Activated CD8-positive, alpha-beta memory T cell treated with anti-CD3 and anti-CD28 coated beads for 48 hours (primary cell): Measurements from ENCODE around the gene UBP1.
A peak's percentile ranks its signal among the peaks of the same experiment; 100 is the strongest.
"Not testable (repeated sequence)": the region's sequence is repeated elsewhere in the genome, so short reads cannot be mapped to it uniquely, and the experiment has no call there.

ENCODE experiments used
- DNase-seq, 3 experiments: peaks; one replicate each; pipeline ENCODE4 v3.0.0-alpha.2; 2020; ENCODE audit warnings: low read depth in 2 of 3, low spot score in 2 of 3

The UBP1 gene

DNA sequence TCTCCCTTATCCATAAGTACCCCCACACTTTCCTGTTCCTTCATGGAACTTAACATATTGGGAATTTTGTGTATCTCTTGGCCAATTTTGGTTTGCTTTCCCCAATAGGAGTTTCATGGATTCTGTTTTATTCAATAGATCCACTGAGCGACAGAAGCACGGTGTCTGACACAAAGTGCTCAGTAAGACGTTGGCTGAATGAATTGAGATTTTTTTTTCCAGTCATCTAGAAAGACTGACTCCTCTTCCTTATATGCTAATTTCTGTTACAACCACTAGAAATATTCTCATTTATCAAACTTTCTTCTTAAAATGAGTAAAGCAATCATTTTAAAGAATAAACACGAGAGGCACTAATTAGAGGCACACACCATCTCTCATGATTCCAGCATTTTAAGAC is 48.1 kb downstream of the UBP1 start:
- no peak for DNase-seq

- no peak for DNase-seq
Measured at GRCh38 chr3:33391255-33391995, 48.8 kb downstream of the UBP1 start.

DNA sequence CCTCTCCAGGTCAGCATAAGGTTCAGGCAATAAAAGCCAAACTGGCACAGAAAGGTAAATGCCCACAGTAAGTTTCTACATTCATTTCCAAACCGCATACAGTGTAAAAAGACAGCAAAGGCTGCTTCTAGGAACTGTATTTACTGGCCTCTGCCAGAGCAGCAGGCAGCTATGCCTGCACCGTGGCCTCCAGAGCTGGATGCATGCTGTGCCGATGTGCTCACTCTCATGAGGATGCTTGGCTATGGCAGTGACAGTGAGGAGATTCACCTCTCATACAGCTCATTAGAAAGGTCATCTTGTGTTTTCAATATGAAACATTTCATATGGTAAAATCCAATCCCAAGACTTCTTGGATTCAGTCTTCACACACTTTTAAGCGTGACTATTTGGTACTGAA is 50.3 kb downstream of the UBP1 start:
- no peak for DNase-seq

DNA sequence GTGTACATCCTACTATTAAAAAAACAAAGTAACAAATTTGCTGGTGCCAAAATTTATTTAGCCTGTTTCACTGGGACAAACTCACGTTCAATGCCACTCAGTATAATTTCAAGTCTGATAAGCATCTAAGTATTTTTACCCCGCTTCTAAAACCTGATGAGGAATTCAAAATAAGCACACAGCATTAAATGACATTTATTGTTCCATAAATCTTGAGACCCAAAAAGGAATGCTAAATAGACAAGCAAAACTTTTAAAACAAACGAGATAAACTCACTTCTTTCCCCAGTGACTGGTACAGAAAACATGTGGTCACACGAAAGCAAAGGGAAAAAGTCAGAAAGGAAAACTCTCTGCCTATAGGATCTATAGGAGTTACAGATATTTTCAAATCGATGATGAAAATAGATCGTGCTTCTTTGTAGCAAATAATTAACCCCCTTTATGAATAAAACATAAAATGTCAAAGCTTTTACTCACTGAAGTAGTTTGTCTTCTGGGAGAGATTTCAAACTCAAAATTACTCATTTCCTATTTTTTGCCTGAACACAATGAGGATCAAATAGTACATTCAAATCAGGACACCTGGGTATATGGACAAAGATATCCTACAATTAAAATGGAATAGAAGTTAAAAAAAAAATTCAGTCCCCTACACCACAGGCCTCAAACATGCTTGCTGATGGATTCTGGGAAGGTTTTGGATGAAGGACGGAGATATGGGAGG is 51.7 kb downstream of the UBP1 start:
- DNase-seq: no peak

DNA sequence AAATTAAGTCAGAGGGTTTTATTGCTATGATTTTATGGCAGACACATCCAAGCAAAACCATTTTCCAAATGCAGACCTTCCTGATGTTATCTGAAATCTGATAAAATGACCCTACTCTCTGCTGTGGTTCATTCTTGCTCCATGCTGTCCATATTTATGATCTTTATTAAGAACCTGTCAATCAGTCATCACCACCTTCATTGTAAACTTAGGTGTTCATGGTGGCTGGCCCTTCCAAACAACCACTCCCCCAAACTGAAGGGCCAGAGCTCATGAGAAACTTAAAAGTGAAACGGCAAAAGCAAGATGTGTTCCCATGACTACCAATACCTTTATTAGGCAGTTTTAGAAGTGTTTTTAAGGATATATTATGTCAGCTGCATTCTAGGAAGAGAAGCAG is 53.6 kb downstream of the UBP1 start:
- no peak for DNase-seq

DNA sequence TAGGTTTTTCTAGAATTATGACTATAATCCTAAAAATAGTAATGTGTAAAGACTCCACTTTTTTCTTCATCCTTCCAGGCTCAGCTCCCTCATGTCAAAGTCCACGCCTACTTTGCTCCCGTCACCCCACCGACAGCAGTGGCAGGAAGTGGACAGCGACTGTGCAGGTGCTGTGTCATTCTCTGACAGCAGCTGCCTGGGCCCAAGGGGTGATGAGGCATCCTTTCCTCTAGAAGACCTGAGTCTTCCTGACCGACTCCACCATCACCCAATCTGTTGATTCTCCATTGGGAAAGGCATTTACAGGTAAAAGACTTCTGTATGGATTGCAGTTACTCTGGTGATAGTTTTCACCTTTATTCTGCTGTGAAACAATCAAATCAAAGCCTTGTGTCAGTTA is 54.8 kb downstream of the UBP1 start:
- DNase-seq: peak in 2 of 3 experiments; percentile 10 to 19

DNA sequence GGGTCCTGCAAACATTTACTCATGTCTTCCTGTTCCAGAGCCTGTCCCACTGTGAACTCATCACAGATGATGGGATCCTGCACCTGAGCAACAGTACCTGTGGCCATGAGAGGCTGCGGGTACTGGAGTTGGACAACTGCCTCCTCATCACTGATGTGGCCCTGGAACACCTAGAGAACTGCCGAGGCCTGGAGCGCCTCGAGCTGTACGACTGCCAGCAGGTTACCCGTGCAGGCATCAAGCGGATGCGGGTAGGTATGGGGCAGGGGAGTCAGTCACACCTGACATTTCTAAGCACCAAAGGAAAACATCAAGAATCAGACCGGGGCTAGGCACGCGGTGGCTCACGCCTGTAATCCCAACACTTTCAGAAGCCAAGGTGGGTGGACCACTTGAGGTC is 56.3 kb downstream of the UBP1 start:
- DNase-seq: no peak

- no peak for DNase-seq
Measured at GRCh38 chr3:33380653-33381052, 59.6 kb downstream of the UBP1 start.

DNA sequence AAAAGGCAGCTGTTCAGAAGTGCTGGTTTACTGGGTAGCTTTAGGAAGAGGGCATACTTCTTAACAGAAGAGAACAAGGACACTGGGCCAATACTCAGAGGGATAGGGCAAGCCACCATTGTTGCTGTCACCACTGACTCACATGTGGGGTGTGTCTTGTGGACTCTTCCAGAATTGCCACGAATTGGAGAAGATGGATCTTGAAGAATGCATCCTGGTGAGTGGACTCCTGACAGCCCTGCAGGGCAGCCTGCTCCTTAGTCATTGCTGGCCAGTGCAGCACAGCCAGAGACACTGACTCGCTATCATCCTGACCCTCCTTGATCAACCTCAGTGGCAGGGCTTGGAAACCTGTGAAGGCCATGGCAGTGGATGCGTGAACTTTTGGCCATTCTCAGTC is 62.3 kb downstream of the UBP1 start:
- DNase-seq: no peak

- no peak for DNase-seq
Measured at GRCh38 chr3:33377489-33377888, 62.7 kb downstream of the UBP1 start.

DNA sequence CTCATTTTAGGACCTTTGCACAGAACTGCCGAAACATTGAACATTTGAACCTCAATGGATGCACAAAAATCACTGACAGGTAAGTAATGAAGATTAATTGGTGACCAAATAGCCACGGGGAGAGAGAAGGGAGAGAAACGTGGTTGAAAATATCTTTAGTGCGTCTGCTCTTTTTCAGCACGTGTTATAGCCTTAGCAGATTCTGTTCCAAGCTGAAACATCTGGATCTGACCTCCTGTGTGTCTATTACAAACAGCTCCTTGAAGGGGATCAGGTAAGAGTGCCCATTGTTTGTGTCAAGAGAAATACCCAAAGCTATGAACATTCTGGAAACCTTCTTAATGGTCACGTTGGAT is 67.1 kb downstream of the UBP1 start:
- no peak for DNase-seq

DNA sequence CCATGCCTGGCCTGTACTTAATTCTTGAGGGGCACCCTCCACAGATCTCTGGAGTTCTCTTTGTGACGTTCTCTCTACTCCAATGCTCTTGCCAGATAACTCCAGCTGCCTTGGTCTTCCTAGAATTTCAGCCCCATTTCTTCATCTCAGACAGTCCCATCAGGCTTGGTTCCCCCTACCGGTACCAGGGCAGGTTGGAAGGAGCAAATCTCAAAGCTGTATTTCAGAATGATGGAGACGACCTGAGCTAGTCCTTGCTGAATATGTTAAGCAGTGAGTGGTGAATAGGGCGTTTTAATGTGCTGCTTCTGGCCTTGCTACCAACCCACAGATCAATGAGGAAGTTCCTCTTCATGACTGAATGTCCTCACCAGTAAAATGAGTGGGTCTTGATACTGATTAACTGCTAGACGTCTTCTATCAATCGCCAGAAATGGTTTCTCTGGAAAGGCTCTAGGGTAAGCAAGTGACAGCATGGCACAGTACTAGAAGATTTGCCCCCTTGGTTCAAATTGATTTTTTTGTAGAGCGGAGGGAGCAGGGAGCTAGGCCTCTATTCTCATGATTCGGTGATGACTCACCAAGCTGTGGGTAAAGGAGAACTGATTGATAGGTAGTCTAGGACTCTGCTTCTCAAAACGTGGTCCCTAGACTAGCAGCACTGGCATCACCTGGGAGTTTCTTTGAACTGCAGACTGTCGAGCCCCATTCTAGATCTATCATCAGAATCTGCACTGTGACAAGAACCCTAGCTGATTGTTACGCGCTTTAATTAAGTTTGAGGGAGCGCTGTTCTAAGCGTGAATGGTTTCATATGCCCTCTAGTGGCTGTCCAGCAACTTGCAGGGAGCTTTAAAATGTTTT is 67.8 kb downstream of the UBP1 start:
- no peak for DNase-seq

DNA sequence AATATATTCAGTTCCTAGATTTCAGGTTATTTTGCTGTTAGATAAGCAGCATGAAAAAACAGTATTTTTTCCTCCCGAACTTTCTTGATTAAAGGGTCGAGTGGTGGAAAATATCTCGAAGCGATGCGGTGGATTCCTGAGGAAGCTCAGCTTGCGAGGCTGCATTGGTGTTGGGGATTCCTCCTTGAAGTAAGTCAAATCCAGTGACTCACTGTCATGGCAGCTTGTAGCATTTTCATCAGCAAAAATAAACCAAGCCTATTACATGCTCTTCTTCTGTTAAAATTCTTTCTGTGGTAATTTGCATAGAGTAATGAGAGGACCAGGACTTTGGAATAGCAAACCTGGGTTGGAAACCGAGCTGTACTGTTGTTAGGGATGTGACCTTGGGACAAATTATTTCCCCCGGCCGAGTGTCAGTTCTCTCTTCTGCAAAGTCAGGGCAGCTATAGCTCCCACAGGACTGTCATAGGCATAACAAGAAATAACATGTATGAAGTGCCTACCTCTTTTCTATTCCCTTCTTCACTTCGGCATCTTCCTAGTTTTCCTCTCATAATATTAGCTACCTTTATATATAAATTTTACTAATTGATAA is 75.6 kb downstream of the UBP1 start:
- no peak for DNase-seq

DNA sequence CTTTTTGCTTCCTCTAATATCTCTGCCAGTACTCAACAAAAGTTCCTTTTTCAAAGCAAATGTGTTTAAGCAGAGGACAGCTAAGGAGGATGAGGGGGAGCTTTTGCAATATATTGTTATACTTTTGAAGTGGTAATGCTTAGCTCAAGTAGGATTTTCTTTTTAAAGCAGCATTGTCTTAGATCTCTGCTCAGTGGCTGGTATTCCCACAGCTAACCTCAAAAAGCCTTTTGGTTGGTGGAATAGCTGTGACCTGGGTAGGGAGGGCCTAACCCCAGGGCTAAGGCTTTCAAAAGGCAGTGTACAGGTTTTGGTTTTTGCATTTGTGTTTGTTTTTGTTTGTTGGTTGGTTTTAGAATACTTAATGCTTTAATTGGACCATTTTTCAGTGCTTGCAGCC is 76.1 kb downstream of the UBP1 start:
- DNase-seq: no peak

DNA sequence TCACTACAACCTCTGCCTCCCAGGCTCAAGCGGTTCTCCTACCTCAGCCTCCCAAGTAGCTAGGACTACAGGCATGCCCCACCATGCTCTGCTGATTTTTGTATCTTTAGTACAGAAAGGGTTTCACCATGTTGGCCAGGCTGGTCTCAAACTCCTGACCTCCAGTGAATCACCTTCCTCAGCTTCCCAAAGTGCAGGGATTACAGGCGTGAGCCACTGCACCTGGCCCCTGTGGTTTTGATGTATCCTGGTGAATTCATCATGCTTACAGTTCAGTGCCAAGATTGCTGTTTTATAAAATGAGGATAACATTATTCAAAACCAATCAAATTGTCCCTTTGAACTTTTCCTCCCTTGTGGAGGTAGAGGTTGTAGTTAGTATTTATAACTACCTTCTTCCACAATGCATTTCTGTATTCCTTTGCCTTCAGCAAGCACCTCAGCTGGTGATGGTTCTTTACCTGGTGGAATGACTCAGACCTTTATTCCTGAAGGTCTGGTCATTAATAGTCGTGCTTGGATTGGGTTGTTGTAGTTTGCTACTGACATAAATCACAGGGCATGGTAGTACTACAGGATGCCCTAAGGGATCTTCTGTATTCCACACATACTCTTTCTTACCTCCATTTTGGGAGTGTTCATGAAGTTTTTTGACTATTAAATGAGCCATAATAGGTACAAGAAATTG is 76.9 kb downstream of the UBP1 start:
- DNase-seq: no peak

DNA sequence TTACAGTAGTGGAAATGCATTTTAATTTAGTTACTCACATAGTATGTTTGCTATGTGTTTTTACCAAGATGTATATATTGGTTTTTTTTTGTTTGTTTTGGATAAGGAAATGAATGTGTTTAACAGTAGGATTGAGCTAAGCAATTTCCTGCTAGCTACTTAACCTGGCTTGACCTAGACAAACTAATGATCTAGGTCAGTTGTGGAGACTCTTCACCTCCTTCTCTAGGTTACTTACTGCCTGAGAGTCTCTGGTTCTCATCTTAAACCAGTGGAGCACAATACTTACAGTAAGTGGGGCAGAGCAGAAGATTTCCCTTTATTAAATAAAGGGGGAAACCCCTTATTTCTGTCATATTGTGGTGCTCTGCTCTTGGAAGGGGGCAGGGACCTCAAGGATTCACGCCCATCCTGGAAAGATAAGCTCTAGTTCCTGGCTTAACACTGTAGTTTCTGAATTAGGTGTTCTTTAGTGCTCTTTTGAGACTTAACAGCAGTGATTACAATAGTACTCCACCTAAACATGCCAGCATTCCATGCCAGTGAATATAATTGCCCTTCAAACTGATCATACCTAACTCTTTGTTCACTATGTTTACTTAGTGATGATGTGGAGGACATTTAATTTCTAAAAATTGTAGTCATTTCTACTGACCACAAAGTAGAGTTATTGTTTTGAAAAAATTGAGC is 79.9 kb downstream of the UBP1 start:
- no peak for DNase-seq

GRCh38 chr3:33358172-33358781 is 81.9 kb downstream of the UBP1 start:
- no peak for DNase-seq

DNA sequence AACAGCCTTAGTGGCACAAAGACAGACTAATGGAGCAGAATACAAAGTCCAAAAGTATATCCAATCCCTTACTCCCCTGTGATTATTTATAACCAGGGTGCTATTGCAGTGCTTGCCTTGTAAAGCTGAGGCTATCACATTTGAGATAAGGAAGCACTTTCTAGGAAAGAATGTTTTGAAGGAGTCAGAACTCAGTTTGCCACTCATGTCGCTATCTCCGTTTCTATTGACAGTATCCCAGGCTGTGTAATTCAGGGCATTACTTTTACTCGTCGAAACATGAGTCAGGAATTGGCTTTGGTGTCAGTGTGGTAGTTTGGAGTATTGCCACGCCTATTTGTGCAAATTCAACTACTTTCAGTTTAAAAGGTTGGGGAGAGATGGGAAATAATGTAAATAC is 84.6 kb downstream of the UBP1 start:
- DNase-seq: no peak

GRCh38 chr3:33339758-33340157 is 100.4 kb downstream of the UBP1 start:
- no peak for DNase-seq

DNA sequence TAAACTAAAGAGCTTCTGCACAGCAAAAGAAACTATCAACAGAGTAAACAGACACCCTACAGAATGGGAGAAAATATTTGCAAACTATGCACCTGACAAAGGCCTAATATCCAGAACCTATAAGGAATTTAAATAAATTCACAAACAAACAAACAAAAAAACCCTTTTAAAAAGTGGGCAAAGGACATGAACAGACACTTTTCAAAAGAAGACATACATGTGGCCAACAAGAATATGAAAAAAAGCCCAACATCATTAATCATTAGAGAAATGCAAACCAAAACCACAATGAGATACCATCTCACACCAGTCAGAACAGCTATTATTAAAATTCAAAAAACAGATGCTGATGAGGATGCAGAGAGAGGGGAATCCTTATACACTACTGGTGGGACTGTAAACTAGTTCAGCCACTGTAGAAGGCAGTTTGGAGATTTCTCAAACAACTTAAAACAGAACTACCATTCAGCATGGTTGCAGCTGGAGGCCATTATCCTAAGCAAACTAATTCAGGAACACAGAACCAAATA is 101.2 kb downstream of the UBP1 start:
- not testable (repeated sequence) for DNase-seq
